Ecto neural progenitor cell (in vitro differentiated cells): Measurements from ENCODE around the gene EDARADD.
"Not testable (repeated sequence)": the region's sequence is repeated elsewhere in the genome, so short reads cannot be mapped to it uniquely, and the experiment has no call there.

ENCODE experiments used
- DNase-seq: peaks from one replicate; pipeline ENCODE4 v3.0.0-alpha.2; 2018; ENCODE audit warnings: low spot score

EDARADD gene

DNA sequence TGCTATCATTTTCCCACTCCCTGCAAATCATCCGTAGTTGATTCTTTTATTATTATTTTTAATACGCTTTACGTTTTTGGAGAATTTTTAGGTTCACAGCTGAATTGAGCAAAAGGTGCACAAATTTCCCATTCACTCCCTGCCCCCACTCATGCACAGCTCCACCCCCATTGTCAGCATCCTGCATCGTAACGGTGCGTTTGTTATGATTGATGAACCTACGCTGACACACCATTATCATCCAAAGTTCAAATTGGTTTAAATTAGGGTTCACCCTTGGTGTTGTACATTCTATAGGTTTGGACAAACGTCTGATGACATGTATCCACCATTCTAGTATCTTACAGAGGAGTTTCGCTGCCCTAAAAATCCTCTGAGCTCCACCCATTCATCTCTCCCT, 44.5 kb downstream of the EDARADD start:
- DNase-seq, result no peak

DNA sequence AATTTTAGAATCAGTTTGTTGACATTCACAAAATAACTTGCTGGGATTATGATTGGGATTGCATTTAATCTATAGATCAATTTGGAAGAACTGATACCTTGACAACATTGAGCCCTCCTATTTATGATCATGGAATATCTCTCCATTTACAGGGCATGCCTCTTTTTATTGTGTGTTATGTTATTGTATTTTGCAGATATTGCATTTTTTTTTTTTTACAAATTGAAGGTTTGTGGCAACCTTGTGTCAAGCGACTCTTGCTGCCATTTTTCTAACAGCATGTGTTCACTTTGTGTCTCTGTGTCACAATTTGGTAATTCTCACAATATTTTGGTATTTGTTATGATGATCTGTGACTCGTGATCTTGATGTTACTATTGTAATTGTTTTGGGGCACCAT, 46.3 kb downstream of the EDARADD start:
- DNase-seq, result no peak

DNA sequence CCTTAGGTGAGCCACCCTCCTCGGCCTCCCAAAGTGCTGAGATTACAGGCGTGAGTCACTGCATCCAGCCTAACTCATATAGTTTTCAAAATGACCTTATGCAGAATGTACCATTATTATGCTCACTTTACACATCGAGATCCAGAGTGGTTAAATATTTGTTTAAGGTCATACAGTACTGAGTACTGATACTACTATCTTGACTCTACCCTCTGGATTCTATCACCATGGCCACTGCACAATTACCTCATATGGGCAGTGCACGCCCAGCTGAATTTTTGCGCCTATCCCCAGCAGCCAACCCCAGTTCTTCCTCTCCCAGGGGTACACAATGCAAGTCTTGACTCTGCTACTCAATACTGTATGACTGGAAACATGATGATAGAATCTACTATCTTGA, 56.7 kb downstream of the EDARADD start:
- no peak for DNase-seq

DNA sequence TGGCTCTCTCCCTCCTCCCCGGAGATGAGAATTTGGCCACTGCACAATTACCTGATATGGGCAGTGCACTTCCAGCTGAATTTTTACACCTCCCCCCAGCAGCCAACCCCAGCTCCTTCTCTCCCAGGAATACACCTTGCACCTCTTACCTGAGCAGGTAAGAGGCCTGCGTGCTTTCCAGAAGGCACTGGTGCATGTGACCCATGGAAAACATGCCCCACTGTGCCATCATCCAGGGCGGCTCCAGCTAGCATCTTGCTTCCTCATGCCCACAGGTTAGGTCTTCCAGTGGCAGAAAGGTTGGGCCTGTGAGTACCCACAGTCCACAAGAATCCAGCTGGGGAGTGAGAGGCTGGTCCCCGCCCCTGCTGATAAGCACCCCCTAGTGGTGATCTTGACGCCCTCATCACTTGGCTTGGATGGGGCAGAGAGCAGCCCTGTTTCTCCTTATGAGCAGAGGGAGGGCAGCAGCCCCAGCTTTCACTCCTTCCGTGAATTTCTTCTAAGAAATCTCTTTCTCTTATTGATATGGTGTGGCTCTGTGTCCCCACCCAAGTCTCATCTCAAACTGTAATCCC, 57.8 kb downstream of the EDARADD start:
- no peak for DNase-seq

DNA sequence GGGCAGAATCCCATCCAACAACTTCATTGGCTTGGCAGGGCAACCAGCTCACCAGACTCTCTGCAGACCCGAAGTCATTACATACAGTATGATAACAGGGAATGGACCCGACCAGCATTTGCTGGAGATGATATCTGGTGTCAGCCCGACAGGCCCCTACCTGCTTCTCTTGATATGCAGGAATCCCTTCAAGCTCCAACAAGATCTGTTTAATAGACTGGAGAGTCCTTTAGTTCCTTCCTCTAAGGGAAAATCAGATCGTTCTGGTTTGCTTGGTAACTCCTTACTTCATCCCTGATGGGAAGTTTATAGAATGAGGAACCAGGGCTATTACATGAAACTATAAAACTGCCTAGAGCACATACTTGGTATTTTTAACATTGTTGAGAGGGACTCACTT, 61.2 kb downstream of the EDARADD start:
- DNase-seq, result no peak

DNA sequence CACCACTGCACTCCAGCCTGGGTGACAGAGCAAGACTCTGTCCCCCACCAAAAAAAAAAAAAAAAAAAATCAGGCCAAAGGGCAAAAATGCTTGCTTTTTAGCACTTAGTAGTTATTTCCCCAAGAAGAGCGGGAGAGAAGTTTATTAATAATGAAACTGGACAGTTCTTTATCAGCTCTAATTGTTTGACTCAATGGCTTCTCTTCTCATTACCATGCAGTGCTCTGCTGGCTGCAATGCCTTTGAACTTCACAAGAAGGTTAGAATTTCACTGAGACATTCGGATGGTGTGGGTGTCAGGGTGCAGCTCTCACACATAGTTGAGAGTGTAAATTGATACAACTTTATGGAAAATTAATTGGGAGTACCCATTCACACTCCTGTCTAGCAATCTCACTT, 63.7 kb downstream of the EDARADD start:
- DNase-seq, result no peak

DNA sequence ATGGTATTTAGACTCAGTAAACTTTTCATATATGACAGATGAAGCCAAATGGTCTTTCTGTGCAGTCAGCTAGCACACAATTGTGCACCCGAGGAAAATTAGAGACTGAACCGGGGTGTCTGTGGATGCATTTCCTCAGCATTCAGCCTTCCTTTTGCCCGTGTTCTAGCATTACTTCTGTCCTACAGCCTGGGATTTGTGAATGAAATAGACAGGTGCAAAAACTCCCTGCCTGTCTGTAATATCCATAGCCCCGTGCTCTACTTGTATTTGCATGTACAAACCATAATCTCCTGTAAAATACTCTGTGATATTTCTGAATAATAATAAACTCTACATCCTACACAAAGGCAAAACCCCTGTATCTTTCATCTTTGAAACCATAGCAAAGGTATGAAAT, 64.9 kb downstream of the EDARADD start:
- no peak for DNase-seq

DNA sequence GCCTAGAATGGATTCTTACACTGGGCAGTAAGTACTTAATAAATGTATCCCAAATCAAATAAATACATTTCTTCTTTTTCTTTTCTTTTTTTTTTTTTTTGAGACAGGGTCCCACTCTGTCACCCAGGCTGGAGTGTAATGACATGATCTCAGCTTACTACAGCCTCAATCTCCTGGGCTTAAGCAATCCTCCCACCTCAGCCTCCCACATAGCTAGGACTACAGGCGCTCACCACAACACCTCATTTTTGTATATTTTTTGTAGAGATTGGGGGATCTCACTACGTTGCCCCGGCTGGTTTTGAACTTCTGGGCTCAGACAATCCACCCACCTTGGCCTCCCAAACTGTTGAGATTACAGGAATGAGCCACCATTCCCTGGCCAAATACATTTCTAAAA, 66.0 kb downstream of the EDARADD start:
- no peak for DNase-seq

DNA sequence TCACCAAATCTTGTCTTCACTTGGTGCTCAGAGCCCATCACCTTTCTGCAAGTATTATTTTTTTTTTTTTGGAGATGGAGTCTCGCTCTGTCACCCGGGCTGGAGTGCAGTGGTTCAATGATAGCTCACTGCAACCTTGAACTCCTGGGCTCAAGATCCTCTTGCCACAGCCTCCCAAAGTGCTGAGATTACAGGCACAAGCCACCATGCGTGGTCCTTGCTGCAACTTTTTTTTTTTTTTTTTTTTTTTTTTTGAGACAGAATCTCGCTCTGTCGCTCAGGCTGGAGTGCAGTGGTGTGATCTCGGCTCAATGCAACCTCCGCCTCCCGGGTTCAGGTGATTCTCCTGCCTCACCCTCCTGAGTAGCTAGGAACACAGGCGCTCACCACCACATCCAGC, 70.1 kb downstream of the EDARADD start:
- not testable (repeated sequence) for DNase-seq

DNA sequence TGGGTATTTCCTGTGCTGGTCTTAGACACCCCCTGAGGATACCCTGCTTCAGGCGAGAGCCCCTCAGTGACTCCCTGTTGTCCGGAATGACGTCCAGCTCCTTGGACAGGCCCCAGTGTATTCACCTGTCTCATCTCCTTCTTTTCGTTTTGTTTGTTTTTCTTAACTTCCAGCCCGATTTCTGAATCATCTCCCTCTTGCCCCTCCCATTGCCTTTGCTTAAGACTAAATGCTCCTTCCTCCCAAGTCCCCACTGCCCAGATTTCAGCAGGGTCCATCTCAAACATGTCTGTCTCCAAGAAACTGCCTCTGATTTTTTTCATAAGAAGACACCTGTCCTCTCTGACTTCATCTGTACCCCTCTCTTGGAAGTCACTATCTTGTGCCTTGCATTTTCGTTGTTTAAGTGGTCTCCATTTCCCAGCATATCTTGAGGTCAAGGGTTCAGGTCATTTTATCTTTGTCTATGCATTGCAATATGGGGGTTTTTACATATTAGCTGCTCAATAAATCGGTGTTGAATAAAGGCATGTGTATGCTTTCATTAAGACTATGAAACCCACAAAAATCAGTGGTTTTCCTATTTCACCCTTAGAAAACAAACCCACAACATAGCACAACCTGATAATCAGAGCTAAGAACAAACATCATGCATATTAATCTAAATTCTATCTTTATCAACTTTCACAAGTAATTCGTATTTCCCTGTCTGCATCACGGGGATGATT, 71.3 kb downstream of the EDARADD start:
- DNase-seq, result no peak

DNA sequence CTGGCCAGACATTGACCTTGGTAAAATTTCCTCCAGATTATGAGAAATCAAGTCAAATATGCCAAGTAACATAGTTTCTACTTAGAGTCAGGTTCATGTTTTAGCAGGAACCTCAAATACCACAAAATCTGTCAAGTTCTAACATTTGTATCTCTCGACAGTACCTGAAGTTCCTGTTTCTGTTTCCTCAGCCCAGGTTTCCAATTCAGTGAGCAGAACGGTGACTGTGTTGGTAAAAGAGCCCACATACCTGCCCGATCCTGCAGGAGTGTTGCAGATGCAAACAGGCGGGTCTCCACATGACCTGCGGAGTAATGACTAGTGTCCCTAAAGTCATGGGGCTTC, 71.8 kb downstream of the EDARADD start:
- DNase-seq, result no peak

DNA sequence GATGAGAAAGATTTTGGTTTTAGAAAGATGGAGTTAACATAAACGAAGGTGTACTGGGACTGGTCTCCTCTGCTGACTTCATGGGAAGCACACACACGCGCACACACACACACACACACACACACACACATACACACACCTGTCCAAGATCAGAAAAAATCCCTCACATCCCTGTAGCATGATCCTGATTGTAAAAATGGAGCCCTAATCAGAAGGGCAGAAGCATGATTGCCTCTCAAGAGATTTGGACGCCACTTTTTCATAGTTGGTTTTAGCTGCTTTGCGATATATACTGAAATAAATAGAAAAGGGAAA, 73.2 kb downstream of the EDARADD start:
- no peak for DNase-seq

DNA sequence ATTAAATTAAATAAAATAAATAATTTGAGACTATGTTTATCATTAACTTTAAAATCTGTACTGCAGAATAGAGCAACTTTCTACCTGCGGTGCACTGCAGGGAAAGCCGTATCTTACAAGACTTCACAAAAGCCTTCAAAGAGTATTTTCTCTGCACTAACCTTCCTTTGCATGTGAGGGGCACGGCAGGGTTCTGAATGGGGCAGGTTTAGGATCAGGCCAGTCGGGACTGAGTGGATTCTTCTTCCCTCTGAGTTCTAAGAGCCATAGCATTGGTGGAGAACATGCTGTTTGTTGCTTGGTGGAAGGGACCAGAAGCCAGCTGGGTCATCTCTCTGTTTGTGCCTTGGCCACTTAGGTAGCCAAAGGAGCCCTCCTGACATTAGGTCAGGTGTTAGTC, 74.5 kb downstream of the EDARADD start:
- DNase-seq, result no peak

DNA sequence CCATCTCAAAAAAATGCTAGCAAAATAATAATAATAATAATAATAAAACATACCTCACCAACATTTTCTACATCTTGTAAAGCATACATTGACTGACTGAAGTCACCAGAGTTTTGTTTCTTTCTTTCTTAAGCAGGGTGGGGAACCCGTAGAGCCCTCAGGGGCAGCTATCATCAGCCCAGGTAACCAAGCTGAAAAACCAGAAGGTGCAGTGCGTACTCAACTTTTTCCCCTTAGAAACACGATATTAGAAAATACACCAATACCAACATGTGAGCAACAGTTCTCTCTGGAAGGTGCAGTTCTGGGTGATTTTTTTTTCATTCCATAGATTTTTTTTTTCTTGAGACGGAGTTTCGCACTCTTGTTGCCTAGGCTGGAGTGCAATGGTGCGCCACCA, 75.4 kb downstream of the EDARADD start:
- DNase-seq, result no peak

DNA sequence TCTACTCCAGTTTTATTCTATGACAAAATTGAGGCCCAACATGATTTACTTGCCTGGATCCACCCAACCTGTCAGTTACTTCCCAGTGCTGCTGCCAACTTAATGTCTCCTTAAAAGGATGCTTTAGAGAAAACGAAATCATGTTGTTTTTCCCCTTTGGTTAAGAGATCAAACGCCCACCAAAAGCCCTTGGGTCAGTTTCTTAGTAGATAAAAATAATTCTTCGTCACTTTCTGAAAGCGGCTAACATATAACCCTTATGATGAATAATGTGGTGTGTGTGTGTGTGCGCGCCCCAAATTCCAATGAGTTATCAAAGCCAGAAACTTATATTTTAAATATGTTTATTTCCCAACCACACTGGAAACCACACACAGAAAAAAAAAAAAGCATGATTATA, 77.0 kb downstream of the EDARADD start:
- no peak for DNase-seq

DNA sequence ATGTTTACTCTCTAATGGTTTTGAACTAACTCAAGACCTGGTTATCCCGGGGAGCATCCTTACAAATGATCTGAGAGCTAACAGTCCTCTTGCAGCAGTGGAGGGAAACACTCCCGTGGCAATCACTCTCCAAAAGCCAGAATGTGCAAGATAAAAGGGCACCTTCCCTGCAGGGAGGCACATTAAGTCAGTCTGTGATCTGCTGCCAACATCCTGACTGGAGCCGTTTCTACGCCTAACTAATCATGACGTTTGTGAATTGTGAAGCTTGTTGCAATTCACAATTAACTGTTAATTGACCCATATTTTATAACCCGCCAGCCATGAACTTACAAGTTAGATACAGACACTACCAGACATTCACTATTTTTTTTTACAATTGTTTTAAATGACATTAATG, 77.6 kb downstream of the EDARADD start:
- DNase-seq, result no peak

DNA sequence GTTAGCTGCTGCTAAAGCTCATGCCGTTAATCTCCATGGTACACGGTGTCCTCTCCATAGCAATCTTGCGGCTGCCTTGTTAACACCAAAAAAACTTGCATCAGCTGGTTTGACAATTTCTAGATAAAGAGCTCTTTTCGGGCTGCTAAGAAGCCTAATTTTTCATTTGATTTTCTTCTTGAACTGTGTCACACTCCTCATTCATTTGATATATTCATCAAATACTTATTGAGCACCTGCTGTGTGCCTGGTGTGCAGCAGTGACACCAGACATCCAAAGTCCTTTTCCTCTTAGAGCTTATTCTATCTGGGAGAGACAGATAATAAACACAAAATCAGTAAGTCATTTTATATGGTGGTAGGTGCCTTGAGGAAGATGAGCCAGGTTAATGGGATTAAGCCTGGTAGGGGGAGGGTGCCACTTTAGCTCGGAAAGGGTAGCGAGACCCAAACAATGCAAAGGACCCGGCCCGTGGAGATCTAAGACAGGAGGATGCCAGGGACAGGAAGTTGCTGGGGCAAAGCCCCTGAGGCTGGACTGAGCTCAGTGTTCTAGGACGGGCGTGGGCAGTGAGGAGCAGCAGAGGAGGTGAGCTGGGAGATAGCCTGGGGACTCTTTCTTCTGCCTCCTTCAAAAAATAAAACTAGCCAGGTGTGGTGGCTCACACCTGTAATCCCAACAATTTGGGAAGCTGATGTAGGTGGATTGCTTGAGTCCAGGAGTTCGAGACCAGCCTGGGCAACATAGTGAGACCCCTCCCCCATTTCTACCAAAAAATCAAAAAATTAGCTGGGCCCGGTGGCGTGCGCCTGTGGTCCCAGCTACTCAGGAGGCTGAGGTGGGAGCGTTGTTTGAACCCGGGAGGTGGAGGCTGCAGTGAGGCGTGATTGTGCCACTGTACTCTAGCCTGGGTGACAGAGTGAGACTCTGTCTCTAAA, 79.0 kb downstream of the EDARADD start:
- no peak for DNase-seq

DNA sequence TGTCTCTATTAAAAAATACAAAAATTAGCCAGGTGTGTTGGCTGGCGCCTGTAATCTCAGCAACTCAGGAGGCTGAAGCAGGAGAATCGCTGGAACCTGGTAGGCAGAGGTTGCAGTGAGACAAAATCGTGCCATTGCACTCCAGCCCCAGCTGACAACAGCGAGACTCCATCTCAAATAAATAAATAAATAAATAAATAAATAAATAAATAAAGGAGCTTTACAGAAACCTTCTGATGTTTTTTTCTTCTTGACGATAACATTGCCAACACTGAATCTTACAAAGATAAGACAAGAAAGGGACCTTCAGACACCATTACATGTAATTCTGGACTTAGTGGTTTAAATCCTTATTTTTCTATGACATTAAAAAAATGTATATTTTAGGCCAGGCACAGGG, 81.9 kb downstream of the EDARADD start:
- no peak for DNase-seq

DNA sequence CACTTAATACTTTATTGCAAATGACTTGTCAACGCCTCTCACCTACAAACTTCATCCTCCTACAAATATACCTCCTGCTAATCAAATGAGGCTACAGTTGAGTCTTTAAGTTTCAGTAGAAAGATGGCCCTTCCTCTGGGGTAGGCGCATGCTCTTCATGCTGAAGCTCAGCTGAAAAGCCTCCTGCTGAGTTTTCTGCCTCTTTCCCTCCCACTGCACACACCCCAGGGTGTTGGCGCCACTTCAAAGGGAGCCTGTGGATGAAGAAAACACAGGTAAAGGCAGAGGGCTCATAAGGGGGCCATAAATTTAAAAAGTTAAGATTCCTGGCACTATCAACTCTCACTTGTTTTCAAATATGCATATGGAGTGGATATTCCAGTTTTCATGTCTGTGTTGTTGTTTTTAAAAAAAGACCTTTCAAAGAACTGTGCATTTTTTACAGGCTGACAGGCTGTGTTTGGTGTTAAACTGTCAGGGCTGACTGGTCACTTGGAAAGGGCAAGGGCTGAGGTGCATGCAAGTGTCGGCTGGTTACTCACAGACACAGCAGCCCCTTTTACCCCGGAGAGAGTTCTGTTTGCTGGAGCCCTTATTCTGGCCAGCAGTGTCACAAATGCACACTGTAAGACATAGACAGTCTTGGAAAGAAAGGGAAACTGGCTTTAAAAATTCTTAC, 86.8 kb downstream of the EDARADD start:
- no peak for DNase-seq

DNA sequence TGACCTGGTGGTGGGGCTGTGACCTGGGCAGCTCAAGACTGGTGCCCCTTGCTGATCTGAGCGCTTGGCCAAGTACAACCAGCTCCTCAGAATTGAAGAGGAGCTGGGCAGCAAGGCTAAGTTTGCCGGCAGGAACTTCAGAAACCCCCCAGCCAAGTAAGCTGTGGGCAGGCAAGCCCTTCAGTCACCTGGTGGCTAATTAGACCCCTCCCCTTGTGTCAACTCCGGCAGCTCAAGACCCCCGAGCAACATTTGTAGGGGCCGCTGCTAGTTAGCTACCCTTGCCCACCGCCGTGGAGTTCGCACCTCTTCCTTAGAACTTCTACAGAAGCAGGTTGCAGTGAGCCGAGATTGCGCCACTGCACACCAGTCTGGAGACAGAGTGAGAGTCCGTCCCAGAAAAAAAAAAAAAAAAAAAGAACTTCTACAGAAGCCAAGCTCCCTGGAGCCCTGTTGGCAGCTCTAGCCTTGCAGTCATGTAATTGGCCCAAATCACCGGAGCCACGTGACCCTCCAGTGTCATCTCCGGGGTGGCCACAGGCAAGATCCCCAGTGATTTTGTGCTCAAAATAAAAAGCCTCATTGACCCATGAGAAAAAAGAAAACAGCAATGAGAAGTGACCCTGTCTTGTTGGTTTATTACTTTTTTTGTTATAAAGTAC, 90.4 kb downstream of the EDARADD start:
- DNase-seq, result no peak

DNA sequence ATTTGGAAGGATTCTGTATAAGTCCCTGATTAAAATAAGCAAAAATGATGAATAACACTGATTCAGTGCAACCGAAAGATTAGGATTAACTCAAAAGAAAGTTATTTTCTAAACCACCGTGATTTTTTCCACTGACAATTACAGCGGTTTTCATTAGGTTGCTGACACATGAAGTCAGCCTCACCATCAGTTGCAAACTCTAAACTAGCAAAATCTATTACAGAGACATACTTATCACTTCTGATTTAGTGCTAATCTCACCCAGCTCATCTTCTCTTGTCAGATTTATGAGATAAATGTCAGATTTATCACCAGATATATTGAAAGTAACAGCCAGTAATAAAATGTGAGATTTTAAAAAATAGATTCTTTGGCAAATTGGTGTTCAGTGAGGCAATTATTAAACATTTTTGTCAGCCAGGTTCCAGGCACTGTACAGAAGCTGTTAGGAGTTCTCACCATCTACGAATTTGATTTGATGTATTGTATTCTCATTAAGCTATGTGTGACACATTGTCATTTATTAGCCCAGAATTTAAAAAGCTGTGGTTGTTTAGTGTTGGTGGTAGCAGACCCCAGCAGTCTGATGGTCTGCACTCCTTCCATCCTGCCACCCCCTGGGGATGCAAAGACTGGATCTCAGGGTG, 92.4 kb downstream of the EDARADD start:
- no peak for DNase-seq

DNA sequence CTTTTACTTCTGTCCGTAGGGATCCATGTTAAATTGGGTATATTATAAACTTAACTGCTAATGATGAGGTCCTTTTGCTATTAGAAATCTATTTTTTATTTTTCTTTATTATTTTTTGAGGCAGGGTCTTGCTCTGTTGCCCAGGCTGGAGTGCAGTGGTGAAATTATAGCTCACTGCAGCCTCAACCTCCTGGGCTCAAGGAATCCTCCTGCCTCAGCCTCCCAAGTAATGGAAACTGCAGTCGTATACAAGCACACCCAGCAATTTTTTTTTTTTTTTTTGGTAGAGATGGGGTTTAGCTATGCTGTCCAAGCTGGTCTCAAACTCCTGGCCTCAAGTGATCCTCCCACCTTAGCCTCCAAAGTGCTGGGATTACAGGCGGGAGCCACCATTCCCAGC, 95.1 kb downstream of the EDARADD start:
- not testable (repeated sequence) for DNase-seq
